Peyer's patch (tissue), 4 donors: Measurements from ENCODE around the gene VTA1.

Experiments used
- CTCF ChIP-seq, 6 experiments: fragments of 450-650 bp in 4 of 6; fragments of 200-600 bp in 2 of 6; sonication (generic) in 1 of 6; IDR thresholded peaks; one replicate each; pipeline ENCODE4 v1.5.1; 2017 to 2019; ENCODE audit warnings: antibody characterized with exemption in 6 of 6, mild to moderate bottlenecking in 3 of 6, moderate library complexity in 1 of 6
- POLR2A ChIP-seq, 2 donors: fragments of 450-650 bp; IDR thresholded peaks; one replicate each; pipeline ENCODE4 v1.5.1; 2017; ENCODE audit warnings: antibody characterized with exemption in 2 of 2, mild to moderate bottlenecking in 2 of 2, moderate library complexity in 2 of 2

GRCh38 chr6:142167071-142167470 is 20.0 kb downstream of the VTA1 start:
- TF ChIP-seq CTCF (IDR thresholded peaks at IDR 0.05) (no peak), POLR2A (IDR thresholded peaks at IDR 0.05) (no peak)
